ENCODE measurements around the gene KLF3. TPM values are rescaled to one million over a fixed set of nuclear protein-coding genes. Genes with fewer than 3 reads are reported as not detected.

The KLF3 gene
- polyA plus RNA-seq, 3 donors, result 54.3 to 58.9 (median 58.2) TPM

DNA sequence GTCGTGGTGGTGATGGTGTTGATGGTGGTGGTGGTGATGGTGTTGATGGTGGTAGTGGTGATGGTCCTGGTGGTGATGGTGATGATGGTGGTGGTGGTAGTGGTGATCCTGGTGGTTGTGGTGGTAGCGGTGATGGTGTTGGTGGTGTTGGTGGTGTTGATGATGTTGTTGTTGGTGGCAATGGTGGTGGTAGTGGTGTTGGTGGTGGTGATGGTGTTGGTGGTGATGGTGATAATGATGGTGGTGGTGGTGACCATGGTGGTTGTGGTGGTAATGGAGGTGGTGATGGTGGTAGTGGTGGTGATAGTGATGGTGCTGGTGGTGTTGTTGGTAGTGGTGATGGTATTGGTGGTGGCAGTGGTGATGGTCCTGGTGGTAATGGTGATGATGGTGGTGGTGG is 69.7 kb downstream of the KLF3 start:
- DNase-seq, result no peak

DNA sequence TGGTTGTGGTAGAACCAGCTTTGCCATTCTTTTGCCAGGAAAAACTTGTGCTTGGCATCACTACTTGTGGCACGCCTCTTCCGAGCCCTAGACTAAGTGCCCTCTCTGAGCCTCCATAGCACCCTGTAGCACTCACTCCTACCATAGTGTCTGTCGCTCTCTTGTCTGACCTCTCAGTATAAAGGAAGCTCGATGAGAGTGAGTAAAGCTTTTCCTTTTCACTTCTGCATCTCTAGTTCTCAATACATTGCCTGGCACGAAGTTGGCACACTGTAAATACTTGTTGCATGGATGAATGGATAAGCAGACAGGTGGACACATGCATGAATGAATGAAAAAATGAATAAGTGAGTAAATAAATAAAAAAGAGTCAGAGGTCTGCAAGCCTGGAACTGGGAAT is 70.4 kb downstream of the KLF3 start:
- no peak for DNase-seq

DNA sequence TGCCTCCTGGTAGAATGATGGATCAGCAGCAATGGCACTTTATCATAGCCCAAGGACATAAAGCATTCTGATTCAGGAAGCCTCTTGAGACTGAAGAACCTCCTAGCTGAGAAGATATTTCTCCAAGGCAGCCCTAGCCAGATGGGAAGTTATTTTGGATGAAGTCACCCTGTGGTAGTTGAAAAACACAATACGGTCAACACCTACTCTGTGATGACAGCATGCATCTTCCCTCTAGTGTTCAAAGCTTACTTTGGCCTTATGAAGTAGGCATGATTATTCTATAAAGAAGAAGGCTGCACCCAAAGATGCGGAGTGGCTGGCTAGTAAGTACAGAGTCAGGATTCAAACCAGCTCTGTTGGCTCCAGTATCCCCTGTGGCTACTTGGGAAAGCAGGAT is 70.9 kb downstream of the KLF3 start:
- no peak for DNase-seq

DNA sequence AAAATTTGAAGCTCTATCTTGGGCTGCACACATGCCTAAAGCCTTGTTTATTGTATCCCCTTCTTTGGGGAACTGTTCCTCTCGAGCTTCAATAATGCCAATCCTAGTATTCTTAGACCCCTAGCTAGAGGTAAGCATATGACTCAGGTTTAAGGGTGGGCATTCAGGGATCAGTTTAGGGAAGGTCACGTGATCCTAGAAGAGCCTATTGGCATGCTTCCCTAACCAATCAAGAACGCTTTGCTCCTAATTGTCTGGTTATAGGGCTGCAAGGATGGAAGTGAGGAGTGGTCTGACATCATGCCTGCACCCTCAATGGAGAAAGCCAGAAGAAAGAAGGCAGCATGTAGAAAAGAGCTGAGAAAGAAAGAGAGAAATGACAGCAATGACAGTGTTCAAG is 71.9 kb downstream of the KLF3 start:
- no peak for DNase-seq

DNA sequence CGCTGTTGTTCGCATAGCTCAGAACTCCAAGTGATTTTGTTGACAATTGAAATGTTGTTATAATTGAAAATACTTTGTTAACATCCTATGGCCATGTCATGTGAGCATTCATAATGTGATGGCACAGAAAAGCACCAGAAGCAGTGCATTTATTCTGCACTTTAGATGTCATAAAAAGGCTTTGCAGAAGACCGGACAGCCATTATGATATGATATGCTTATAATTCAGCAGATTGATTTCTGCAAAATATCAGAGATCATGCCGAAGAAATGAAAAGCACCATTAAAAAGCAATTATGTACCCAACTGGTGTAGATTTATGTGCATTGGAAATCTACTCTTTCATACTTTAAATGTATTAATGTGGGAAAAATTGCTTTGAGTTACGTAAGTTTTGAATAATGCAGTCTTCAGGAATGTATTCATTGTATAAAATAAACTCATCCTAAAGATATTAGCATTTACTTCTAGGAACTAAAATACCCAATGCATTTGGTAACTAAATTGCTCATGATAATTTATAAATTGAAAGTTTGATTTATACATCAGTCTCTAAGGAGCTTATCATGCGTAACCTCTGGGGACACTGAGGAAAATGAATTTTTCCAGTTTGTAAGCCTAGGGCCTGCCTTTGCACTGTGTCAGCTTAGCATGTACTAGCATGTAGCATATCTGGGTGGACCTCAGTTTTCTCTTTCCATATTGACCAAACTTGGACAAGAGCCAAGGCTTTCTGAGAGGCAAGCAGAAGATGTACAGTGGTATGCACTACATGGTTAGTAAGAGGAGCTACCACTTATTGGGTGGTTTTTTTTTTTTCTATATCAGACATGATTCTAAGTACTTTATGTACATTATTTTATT is 75.2 kb downstream of the KLF3 start:
- no peak for DNase-seq

DNA sequence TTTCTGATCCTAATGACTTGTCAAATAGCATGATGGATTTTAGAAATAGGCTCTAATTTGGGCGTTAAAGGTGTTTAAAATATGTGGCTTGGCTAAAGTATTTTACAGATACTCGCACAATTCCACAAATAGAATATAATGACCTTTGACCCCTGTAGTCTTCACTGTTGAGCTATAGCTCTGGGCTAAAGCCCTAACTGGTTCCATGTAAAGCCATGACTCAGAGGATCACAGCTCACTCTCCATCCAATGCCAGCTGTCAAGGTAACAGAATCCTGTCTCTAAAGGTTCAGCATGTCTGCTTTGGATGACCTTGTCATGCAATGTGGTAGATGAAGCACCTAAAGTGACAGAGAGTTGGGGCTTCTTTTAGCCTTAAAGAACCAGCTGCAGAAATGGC is 76.3 kb downstream of the KLF3 start:
- no peak for DNase-seq

DNA sequence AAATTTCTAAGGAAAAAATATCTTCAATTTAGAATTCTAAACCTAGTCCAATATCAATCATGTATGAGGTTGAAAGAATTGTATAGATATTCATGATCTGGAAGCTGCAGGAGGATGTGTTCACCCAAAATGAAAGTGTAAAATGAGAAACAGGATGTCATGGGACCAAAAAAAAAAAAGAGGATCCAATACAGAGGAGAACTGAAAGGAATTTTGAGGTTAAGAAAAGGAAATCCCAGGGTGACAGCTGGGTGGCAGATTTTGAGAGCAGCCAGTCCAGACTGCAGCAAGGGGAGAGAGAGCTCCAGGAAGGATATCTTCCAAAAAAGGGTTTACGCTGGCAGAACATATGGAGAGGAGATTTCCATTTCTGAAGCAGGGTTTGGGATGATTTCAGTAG is 79.9 kb downstream of the KLF3 start:
- DNase-seq, result no peak

DNA sequence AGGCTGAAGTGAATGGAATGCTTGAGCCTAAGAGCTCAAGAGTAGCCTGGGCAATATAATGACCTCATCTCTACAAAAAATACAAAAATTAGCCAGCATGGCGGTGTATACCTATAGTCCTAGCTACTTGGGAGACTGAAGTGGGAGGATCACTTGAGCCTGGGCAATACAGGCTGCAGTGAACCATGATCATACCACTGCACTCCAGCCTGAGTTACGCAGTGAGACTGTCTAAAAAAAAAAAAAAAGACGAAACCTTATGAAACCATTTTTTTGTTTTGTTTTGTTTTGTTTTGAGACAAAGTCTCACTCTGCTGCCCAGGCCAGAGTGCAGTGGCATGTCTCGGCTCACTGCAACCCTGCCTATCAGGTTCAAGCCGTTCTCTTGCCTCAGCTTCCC is 81.9 kb downstream of the KLF3 start:
- no peak for DNase-seq

DNA sequence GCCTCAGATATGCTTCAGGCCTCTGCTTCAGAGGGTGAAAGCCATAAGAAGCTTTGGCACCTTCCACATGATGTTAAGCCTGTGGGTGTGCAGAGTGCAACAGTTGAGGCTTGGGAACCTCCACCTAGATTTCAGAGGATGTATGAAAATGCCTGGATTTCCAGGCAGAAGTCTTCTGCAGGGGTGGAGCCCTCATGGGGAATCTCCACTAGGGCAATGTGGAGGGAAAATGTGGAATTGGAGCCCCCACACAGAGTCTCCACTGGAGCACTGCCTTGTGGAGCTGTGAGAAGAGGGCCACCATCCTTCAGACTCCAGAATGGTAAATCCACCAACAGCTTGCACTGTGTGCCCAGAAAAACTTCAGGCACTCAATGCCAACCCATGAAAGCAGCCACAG is 83.6 kb downstream of the KLF3 start:
- DNase-seq, result no peak

DNA sequence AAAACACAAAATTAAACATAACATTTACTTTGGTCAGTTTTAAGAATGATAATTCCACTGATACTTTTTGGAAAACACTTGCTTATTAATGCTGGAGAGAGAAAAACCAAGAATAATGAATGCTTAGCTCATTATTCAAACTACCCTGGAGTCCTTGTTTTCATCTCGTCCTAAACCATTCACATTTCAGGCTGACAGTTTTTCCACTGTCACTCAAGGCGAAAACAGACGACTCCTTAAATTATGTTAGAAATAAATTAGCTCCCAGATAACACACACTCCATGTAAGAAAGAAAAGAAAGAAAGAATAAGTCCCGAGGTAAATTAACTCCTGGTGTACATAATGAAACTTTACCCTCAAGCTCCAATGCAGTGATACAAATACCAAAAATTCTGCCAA is 85.3 kb downstream of the KLF3 start:
- no peak for DNase-seq

Other genes starting within 250 kb of the KLF3 start
- gene TLR10, start 118.8 kb downstream of the KLF3 start, polyA plus RNA-seq (ENCODE audit: insufficient read length in 3 of 3), result under 1 TPM; 0.47 to 0.59 (median 0.58) TPM
- gene TLR1, start 140.6 kb downstream of the KLF3 start, polyA plus RNA-seq (ENCODE audit: insufficient read length in 3 of 3), result 1 to 10 TPM; 3.4 to 5.0 (median 4.7) TPM
- gene TLR6, start 192.6 kb downstream of the KLF3 start, polyA plus RNA-seq (ENCODE audit: insufficient read length in 3 of 3), result under 1 TPM; 0.61 to 0.78 (median 0.74) TPM
- gene FAM114A1, start 203.6 kb downstream of the KLF3 start, polyA plus RNA-seq (ENCODE audit: insufficient read length in 3 of 3), result 10 to 100 TPM; 29.4 to 35.3 (median 29.5) TPM

Data from renal pelvis (tissue), 4 donors.